Testis (tissue), 2 donors: ENCODE results near the gene TMEM229A.

Source experiments
- POLR2A ChIP-seq: fragments of 450-650 bp; IDR thresholded peaks from one replicate; pipeline ENCODE4 v1.6.1; 2017; ENCODE audit warnings: antibody characterized with exemption, mild to moderate bottlenecking, moderate library complexity
- TF ChIP-seq, protein P1 (sequence below), 3 experiments: fragments of 450-650 bp in 2 of 3; fragments of 200-600 bp in 1 of 3; sonication (generic) in 1 of 3; IDR thresholded peaks; one replicate each; pipeline ENCODE4 v1.5.1; 2016 to 2019; ENCODE audit warnings: antibody characterized with exemption in 3 of 3, mild to moderate bottlenecking in 2 of 3, moderate library complexity in 1 of 3

DNA sequence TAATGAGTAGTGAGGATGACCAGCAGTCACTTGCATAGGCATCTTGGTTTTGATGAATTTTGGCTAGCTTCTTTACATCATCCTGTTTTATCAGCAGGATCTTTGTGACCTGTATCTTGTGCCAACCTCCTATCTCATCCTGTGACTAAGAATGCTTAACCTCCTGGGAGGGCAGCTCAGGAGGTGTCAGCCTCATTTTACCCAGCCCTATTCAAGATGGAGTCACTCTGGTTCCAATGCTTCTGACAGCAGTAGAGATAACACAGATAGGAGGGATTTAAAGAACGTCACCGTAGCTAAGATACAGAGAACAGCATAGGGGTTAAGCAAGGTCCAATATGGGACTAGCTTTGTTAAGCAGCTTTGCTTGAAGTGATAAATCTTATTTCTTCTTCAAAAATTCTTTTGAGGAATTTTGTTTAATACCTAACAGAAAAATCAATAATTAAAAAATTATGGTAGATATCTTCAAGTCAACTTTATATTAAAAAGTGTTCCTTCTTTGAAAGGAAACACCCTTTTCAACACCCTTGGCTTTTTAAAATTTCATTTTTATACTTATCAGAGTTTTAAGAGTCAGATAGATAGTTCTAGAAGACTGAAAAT is 39.9 kb downstream of the TMEM229A start:
- TF ChIP-seq, protein P1, sequence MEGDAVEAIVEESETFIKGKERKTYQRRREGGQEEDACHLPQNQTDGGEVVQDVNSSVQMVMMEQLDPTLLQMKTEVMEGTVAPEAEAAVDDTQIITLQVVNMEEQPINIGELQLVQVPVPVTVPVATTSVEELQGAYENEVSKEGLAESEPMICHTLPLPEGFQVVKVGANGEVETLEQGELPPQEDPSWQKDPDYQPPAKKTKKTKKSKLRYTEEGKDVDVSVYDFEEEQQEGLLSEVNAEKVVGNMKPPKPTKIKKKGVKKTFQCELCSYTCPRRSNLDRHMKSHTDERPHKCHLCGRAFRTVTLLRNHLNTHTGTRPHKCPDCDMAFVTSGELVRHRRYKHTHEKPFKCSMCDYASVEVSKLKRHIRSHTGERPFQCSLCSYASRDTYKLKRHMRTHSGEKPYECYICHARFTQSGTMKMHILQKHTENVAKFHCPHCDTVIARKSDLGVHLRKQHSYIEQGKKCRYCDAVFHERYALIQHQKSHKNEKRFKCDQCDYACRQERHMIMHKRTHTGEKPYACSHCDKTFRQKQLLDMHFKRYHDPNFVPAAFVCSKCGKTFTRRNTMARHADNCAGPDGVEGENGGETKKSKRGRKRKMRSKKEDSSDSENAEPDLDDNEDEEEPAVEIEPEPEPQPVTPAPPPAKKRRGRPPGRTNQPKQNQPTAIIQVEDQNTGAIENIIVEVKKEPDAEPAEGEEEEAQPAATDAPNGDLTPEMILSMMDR (IDR thresholded peaks at IDR 0.05) = no peak
- TF ChIP-seq POLR2A = no peak
